Measurements from ENCODE around the gene KATNB1.

Gene KATNB1

DNA sequence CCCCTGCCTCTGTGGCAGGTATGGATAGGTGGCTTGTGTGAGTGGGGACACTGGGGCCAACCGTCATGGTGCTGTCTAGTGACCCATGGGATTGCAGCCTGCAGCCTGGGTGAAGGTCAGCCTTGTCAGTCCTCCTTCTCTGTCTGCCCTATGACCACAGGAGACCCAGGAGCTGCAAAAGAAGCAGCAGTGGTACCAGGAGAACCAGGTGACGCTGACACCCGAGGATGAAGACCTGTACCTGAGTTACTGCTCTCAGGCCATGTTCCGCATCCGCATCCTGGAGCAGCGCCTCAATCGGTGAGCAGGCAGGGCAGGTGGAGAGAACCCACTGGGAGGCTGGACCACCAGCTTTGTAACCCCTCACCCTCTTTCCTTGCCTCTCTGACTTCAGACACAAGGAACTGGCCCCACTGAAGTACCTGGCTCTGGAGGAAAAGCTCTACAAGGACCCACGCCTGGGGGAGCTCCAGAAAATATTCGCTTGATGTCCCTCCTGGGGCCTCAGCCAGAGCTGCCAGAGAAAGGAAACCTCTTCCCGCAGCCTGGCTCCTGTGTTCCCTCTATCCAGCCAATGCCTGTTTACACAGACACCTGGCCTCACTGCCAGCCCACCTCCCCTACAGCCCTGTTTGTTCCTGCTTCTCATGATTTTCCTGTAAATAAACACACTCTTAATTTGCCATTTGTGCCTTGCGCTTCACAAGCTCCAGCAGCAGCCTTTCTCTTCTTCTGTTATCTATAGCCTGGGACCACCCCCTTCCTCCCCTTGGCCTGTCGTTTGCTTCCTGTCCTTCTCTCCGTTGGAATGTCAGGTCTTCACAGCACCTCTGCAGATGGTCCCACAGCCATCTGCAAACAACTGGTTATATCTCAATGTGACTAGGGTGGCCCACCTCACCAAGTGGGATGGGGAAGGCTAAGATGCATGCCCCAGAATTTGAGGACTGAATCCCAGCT lies 4.5 kb upstream of the KATNB1 start:
- TF ChIP-seq, protein P1, sequence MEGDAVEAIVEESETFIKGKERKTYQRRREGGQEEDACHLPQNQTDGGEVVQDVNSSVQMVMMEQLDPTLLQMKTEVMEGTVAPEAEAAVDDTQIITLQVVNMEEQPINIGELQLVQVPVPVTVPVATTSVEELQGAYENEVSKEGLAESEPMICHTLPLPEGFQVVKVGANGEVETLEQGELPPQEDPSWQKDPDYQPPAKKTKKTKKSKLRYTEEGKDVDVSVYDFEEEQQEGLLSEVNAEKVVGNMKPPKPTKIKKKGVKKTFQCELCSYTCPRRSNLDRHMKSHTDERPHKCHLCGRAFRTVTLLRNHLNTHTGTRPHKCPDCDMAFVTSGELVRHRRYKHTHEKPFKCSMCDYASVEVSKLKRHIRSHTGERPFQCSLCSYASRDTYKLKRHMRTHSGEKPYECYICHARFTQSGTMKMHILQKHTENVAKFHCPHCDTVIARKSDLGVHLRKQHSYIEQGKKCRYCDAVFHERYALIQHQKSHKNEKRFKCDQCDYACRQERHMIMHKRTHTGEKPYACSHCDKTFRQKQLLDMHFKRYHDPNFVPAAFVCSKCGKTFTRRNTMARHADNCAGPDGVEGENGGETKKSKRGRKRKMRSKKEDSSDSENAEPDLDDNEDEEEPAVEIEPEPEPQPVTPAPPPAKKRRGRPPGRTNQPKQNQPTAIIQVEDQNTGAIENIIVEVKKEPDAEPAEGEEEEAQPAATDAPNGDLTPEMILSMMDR (IDR thresholded peaks at IDR 0.05; ENCODE audit: control insufficient read depth, extremely low read depth, insufficient read depth): no peak
- H3K4me3 ChIP-seq (ENCODE audit: low read depth, low read length): no peak overlapping the region
- DNase-seq (ENCODE audit: low read depth): no peak

DNA sequence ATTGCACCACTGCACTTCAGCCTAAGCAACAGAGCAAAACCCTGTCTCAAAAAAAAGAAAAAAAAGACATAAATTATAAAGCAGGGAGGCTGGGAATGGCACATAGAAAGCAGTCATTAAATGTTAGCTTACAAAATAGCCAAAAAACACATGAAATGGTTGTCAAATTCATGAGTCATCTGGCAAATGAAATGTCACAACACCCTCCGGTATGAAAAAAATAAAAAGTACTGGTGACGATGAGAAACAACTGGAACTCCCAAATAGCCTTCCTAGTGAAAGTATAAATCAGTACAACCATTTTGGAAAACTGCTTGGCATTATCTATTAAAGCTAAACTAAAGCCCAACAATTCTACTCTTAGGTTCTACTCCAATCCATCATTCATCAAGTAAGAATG lies 3.5 kb upstream of the KATNB1 start:
- DNase-seq (ENCODE audit: low read depth): no peak
- no peak overlapping the region for H3K4me3 ChIP-seq (ENCODE audit: low read depth, low read length)
- TF ChIP-seq, protein P1 (IDR thresholded peaks at IDR 0.05; ENCODE audit: control insufficient read depth, extremely low read depth, insufficient read depth): no peak

DNA sequence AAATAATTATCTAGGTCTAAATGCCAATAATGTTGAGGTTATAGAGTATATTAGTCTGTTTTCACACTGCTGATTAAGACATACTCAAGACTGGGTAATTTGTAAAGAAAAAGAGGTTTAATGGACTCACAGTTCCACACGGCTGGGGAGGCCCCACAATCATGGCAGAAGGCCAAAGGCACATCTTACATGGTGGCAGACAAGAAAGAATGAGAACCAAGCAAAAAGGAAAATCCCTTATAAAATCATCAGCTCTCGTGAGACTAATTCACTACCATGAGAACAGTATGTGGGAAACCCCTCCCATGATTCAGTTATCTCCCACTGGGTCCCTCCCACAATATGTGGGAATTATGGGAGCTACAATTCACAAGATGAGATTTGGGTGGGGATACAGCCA lies 2.9 kb upstream of the KATNB1 start:
- TF ChIP-seq, protein P1 (IDR thresholded peaks at IDR 0.05; ENCODE audit: control insufficient read depth, extremely low read depth, insufficient read depth): no peak
- DNase-seq (ENCODE audit: low read depth): no peak
- no peak overlapping the region for H3K4me3 ChIP-seq (ENCODE audit: low read depth, low read length)

DNA sequence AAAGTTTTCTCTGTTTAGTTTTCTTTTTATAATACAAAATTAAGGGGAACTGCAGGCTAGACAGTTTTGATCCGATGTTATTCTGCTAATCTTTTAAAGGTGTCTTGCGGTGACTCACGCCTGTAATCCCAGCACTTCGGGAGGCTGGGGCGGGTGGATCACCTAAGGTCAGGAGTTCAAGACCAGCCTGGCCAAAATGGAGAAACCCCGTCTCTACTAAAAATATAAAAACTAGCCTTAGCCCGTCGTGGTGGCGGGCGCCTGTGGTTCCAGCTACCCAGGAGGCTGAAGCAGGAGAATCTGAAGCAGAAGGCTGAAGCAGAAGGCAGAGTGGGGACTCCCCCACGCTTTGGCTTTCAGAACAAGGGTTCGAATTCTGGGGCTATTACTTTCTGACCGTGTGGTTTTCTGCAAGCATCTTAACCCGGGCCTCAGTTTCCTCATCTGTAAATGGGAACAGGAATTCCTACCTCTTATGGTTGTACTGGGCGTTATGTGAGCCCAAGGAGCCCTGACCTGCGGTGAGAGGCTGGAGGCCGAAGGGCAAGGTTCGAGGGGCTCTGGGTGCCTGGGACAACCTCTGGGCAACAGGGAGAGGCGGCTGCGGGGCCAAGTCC lies 1.2 kb upstream of the KATNB1 start:
- H3K4me3 ChIP-seq (ENCODE audit: low read depth, low read length): peak overlapping the region; percentile 96
- TF ChIP-seq, protein P1 (IDR thresholded peaks at IDR 0.05; ENCODE audit: control insufficient read depth, extremely low read depth, insufficient read depth): no peak
- no peak for DNase-seq (ENCODE audit: low read depth)

DNA sequence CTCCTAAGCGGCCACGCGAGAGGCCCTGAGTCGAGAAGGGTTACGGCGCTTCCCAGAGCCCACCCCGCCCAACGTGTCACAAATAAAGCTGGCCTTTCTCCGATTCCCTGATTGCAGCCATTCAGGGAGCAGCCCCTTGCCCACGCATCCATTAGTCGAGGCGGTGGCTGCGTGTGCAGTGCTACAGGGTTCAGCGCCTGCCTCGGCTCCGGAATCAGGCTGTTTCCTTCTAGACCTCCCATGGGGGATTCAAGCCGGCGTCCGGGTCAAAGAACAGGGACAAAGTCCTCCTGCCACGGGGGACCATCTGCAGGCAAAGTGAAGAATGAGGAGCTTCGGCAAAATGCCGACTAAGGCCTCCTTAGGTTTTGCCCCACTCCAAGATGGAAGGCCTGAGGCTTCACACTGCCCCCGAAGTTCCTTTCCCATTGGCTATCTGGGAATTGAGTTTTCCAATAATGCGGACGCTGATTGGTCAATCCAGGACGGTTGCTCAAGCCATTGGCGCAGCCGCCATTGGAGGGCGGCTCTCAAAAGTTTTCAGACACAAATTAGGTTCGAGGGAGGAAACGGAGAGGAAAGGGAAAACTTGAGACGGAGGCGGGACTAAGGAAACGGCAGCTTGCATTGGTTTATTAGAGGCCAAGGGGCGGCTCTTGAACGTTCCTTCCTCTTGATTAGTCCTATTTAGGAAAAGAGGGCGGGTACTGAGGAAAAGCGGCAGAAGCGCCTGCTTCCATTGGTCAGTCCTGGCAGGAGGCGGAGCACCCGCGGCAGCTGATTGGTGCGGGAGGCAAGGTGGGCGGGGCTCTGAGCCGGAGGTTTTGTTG lies 430 bp upstream of the KATNB1 start:
- peak; percentile 100 for DNase-seq (ENCODE audit: low read depth)

More for the DNA sequence above, 430 bp upstream of the KATNB1 start:
- TF ChIP-seq, protein P1 (IDR thresholded peaks at IDR 0.05; ENCODE audit: control insufficient read depth, extremely low read depth, insufficient read depth): no peak
- H3K4me3 ChIP-seq (ENCODE audit: low read depth, low read length): peak overlapping the region; percentile 96
